Ascending aorta (tissue), 2 donors: Measurements from ENCODE around the gene PALM. TPM values are rescaled to one million over a fixed set of nuclear protein-coding genes. Genes with fewer than 3 reads are reported as not detected.

Source experiments
- DNase-seq, 2 donors: peaks; one replicate each; pipeline ENCODE4 v3.0.0-alpha.2; 2019; ENCODE audit warnings: low spot score in 2 of 2
- H3K27ac ChIP-seq, 2 donors: fragments of 200-600 bp; sonication (generic); one replicate each; pipeline ENCODE4 v1.5.1; 2016 to 2017; ENCODE audit warnings: mild to moderate bottlenecking in 1 of 2
- H3K27me3 ChIP-seq: fragments of 200-600 bp; sonication (generic); one replicate; pipeline ENCODE4 v1.5.1; 2017
- H3K36me3 ChIP-seq, 2 donors: fragments of 200-600 bp; sonication (generic); one replicate each; pipeline ENCODE4 v1.5.1; 2016
- H3K4me1 ChIP-seq, 2 donors: fragments of 200-600 bp; sonication (generic); one replicate each; pipeline ENCODE4 v1.5.1; 2016 to 2017; ENCODE audit warnings: mild to moderate bottlenecking in 1 of 2
- H3K4me3 ChIP-seq, 2 donors: fragments of 200-600 bp; sonication (generic); one replicate each; pipeline ENCODE4 v1.5.1; 2016 to 2017; ENCODE audit warnings: mild to moderate bottlenecking in 1 of 2
- H3K9me3 ChIP-seq, 2 donors: fragments of 200-600 bp; sonication (generic); one replicate each; pipeline ENCODE4 v1.5.1; 2016
- CTCF ChIP-seq, 3 experiments: fragments of 200-600 bp in 2 of 3; fragments of 450-650 bp in 1 of 3; sonication (generic) in 2 of 3; IDR thresholded peaks; one replicate each; pipeline ENCODE4 v1.5.1; 2016 to 2019; ENCODE audit warnings: antibody characterized with exemption in 3 of 3, mild to moderate bottlenecking in 1 of 3, moderate library complexity in 1 of 3
- intact Hi-C: fragments of 100-400 bp; cut with DNase I; formaldehyde crosslinking; loops from one replicate; pipeline ENCODE4 v1.15.1; 2023
- total RNA-seq: library from RNA; depleted of rRNA; stranded (reverse); fragments of >200 nt; gene quantifications from one replicate; pipeline ENCODE4 v1.1.0, GENCODE V29; 2016

Gene PALM
- total RNA-seq = 107 TPM

- no peak for DNase-seq
- Histone ChIP-seq H3K27ac (peak within 1 kb of the TSS; percentile 17 to 54), H3K9me3 (no peaks in the 10 kb centered on the region), H3K36me3 (no peaks in the 10 kb centered on the region), H3K4me3 (peak within 1 kb of the TSS; percentile 54 to 70), H3K4me1 (no peaks in the 10 kb centered on the region), H3K27me3 (peaks cover 16% of the 10 kb centered on the region)
- no peak for TF ChIP-seq CTCF (IDR thresholded peaks at IDR 0.05)
- intact Hi-C loops = no loop called here
Measured at GRCh38 chr19:708154-709143, at the start of gene PALM. TSS of gene PALM (plus strand) at chr19:708935. CDS start at chr19:709147, 212 bp downstream.

- H3K27ac ChIP-seq = peak overlapping the region; percentile 52 to 71
- no peaks in the 10 kb centered on the region for H3K9me3 ChIP-seq
- no peaks in the 10 kb centered on the region for H3K27me3 ChIP-seq
- H3K36me3 ChIP-seq = no peaks in the 10 kb centered on the region
- peak overlapping the region; percentile 88 to 99 for H3K4me3 ChIP-seq
- TF ChIP-seq CTCF (IDR thresholded peaks at IDR 0.05) = no peak
- H3K4me1 ChIP-seq = peaks cover 16 to 36% of the 10 kb centered on the region in 2 donors
- no peak for DNase-seq
- intact Hi-C loops = no loop called here
Measured at GRCh38 chr19:660793-661426, 47.8 kb upstream of the PALM start.

GRCh38 chr19:661427-662196 is 47.1 kb upstream of the PALM start:
- peaks cover 16 to 36% of the 10 kb centered on the region in 2 donors for H3K4me1 ChIP-seq
- intact Hi-C loops = loop anchor here (2.0 kb wide), 1 partner anchor 23 kb away; the partner anchor contains the start of gene FGF22

GRCh38 chr19:662207-662961 is 46.4 kb upstream of the PALM start:
- intact Hi-C loops = loop anchor here (2.0 kb wide), 1 partner anchor 24 kb away; the partner anchor contains the start of gene FGF22
- Histone ChIP-seq H3K27me3 (no peaks in the 10 kb centered on the region), H3K4me1 (peaks cover 16 to 36% of the 10 kb centered on the region in 2 donors), H3K9me3 (no peaks in the 10 kb centered on the region), H3K4me3 (peak overlapping the region; percentile 88 to 99), H3K27ac (peak overlapping the region; percentile 68 to 71), H3K36me3 (no peaks in the 10 kb centered on the region)
- DNase-seq = no peak
- TF ChIP-seq CTCF (IDR thresholded peaks at IDR 0.05) = no peak

More at GRCh38 chr19:661427-662196, 47.1 kb upstream of the PALM start:
- Histone ChIP-seq H3K4me3 (peak overlapping the region; percentile 88 to 99), H3K27ac (peak overlapping the region; percentile 52 to 71), H3K27me3 (no peaks in the 10 kb centered on the region), H3K9me3 (no peaks in the 10 kb centered on the region), H3K36me3 (no peaks in the 10 kb centered on the region)
- DNase-seq = no peak
- TF ChIP-seq CTCF (IDR thresholded peaks at IDR 0.05) = no peak
